Measurements from ENCODE around the gene GRM8.

DNA sequence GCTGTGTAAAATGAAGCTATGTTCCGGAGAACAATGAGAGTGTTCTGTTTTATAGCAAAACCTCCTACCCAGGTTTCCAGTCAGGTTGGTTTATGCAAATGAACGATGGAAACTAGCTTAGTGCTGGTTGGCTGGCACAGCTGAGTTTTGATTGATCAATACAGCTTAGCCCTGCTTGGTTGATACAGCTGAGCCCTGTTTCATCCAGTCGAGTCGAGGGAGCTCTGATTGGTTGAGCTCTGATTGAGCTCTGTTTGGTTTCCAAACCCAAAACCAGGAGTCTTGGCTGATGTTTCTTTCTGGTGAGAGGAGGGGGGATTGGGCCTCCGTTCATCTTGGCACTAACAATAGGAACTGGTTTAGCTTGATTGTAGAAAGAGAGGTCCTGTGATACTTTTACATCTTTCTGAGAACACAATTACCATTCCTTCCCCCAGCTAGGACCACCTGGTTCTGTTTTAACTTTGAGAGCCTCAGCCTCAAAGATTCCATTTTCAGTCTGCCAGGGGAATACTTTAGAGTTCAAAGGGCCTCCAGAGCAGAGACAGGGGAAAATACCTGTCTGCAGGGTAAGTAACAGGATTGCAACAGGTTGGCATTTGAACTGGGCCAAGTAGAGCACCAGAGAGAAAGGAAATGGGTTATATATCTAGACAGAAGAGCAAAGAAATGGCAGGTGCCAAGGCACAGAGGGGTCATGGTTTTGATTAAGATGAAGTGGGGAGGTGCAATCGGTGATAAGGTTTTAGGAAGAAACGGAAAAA lies 210.9 kb downstream of the GRM8 start:
- TF ChIP-seq EZH2 (IDR thresholded peaks at IDR 0.05; ENCODE audit: borderline replicate concordance, low read depth, low read length, poor library complexity, severe bottlenecking): no peak
- TF ChIP-seq, protein P1, sequence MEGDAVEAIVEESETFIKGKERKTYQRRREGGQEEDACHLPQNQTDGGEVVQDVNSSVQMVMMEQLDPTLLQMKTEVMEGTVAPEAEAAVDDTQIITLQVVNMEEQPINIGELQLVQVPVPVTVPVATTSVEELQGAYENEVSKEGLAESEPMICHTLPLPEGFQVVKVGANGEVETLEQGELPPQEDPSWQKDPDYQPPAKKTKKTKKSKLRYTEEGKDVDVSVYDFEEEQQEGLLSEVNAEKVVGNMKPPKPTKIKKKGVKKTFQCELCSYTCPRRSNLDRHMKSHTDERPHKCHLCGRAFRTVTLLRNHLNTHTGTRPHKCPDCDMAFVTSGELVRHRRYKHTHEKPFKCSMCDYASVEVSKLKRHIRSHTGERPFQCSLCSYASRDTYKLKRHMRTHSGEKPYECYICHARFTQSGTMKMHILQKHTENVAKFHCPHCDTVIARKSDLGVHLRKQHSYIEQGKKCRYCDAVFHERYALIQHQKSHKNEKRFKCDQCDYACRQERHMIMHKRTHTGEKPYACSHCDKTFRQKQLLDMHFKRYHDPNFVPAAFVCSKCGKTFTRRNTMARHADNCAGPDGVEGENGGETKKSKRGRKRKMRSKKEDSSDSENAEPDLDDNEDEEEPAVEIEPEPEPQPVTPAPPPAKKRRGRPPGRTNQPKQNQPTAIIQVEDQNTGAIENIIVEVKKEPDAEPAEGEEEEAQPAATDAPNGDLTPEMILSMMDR (conservative IDR thresholded peaks at IDR 0.05; ENCODE audit: low read depth, low read length): no peak
